Upper lobe of right lung (tissue), 1 donor: Measurements from ENCODE around the gene VGLL3. TPM values are rescaled to one million over a fixed set of nuclear protein-coding genes. Genes with fewer than 3 reads are reported as not detected.

Experiments used
- ATAC-seq: fragments of 200-7000 bp; cut with Tn5 transposase; one replicate; pipeline ENCODE4 v1.9.1; 2020; ENCODE audit warnings: mild to moderate bottlenecking, moderate library complexity
- DNase-seq: peaks from one replicate; pipeline ENCODE4 v3.0.0-alpha.2; 2020
- H3K27ac ChIP-seq: fragments of 200-600 bp; one replicate; pipeline ENCODE4 v1.8.0; 2022
- H3K27me3 ChIP-seq: fragments of 200-600 bp; one replicate; pipeline ENCODE4 v1.8.0; 2022; ENCODE audit warnings: mild to moderate bottlenecking
- H3K36me3 ChIP-seq: fragments of 200-600 bp; one replicate; pipeline ENCODE4 v1.8.0; 2022
- H3K4me1 ChIP-seq: fragments of 200-600 bp; one replicate; pipeline ENCODE4 v1.8.0; 2022
- H3K4me3 ChIP-seq: fragments of 200-600 bp; one replicate; pipeline ENCODE4 v1.8.0; 2022; ENCODE audit warnings: mild to moderate bottlenecking
- H3K9me3 ChIP-seq: fragments of 200-600 bp; one replicate; pipeline ENCODE4 v1.8.0; 2022
- CTCF ChIP-seq: fragments of 200-600 bp; IDR thresholded peaks from one replicate; pipeline ENCODE4 v1.8.0; 2022; ENCODE audit warnings: antibody characterized with exemption
- intact Hi-C: fragments of 100-400 bp; cut with DNase I; formaldehyde crosslinking; loops from one replicate; pipeline ENCODE4 v1.11.0; 2022
- long read RNA-seq: library from polyadenylated mRNA; unstranded; transcript quantifications from one replicate; pipeline ENCODE4 v2.0.0, GENCODE V29; 2021
- total RNA-seq: library from RNA; stranded (reverse); fragmentation: NEBNext Ultra II Directional; extraction: Animal tissue kit (Norgen Biotek cat#: 25700); gene quantifications from one replicate; pipeline ENCODE4 v1.2.1, GENCODE V29; 2021
- donor health status: DM: no; HTN: yes; CAD: no; lungs with severe emphysema.

Gene VGLL3
- total RNA-seq: 61.5 TPM
- long read RNA-seq, full-length matches to known transcripts: 10 of 35 reads
- long read RNA-seq, partial matches to known transcripts: 3 of 35 reads
- long read RNA-seq, other reads (novel, unspliced or antisense): 22 of 35 reads

GRCh38 chr3:86990734-86991481, at the start of gene VGLL3:
Gene VGLL3, minus strand, starts transcription at chr3:86991149. Its CDS starts 406 bp downstream, at chr3:86990743.
- peak; percentile 84 for DNase-seq
- H3K27ac ChIP-seq: peak within 1 kb of the TSS; percentile 78
- ATAC-seq: peak; percentile 94

GRCh38 chr3:87037652-87038051, 46.7 kb upstream of the VGLL3 start:
- intact Hi-C loops: no loop called here
- no peak for DNase-seq
- no peak for TF ChIP-seq CTCF
- Histone ChIP-seq H3K4me3 (no peak overlapping the region), H3K27me3 (no peaks in the 10 kb centered on the region), H3K36me3 (no peaks in the 10 kb centered on the region), H3K4me1 (no peaks in the 10 kb centered on the region), H3K9me3 (no peaks in the 10 kb centered on the region), H3K27ac (no peak overlapping the region)
- ATAC-seq: no peak

More at GRCh38 chr3:86990734-86991481, at the start of gene VGLL3:
- intact Hi-C loops: no loop called here
- peak within 1 kb of the TSS; percentile 57 for H3K4me3 ChIP-seq
- no peaks in the 10 kb centered on the region for H3K9me3 ChIP-seq
- H3K27me3 ChIP-seq: peaks cover 8% of the 10 kb centered on the region
- H3K4me1 ChIP-seq: no peaks in the 10 kb centered on the region
- no peaks in the 10 kb centered on the region for H3K36me3 ChIP-seq
- no peak for TF ChIP-seq CTCF

- no peaks in the 10 kb centered on the region for H3K4me1 ChIP-seq
- intact Hi-C loops: no loop called here
- H3K27ac ChIP-seq: no peak overlapping the region
- no peaks in the 10 kb centered on the region for H3K9me3 ChIP-seq
- no peaks in the 10 kb centered on the region for H3K36me3 ChIP-seq
- no peak for ATAC-seq
- H3K4me3 ChIP-seq: no peak overlapping the region
- DNase-seq: no peak
- no peak for TF ChIP-seq CTCF
- no peaks in the 10 kb centered on the region for H3K27me3 ChIP-seq
Observed at GRCh38 chr3:87036671-87037070, 45.7 kb upstream of the VGLL3 start.

GRCh38 chr3:87035339-87035738, 44.4 kb upstream of the VGLL3 start:
- no peaks in the 10 kb centered on the region for H3K4me1 ChIP-seq
- ATAC-seq (no peak), DNase-seq (no peak)
- no peak for TF ChIP-seq CTCF
- no peak overlapping the region for H3K4me3 ChIP-seq
- H3K27me3 ChIP-seq: no peaks in the 10 kb centered on the region
- no peak overlapping the region for H3K27ac ChIP-seq
- H3K36me3 ChIP-seq: no peaks in the 10 kb centered on the region
- intact Hi-C loops: no loop called here
- no peaks in the 10 kb centered on the region for H3K9me3 ChIP-seq

- no peaks in the 10 kb centered on the region for H3K27me3 ChIP-seq
- H3K4me3 ChIP-seq: no peak overlapping the region
- intact Hi-C loops: no loop called here
- H3K36me3 ChIP-seq: no peaks in the 10 kb centered on the region
- H3K9me3 ChIP-seq: no peaks in the 10 kb centered on the region
- no peak for ATAC-seq
- TF ChIP-seq CTCF: no peak
- DNase-seq: no peak
- no peak overlapping the region for H3K27ac ChIP-seq
- H3K4me1 ChIP-seq: no peaks in the 10 kb centered on the region
Observed at GRCh38 chr3:87033205-87033604, 42.3 kb upstream of the VGLL3 start.
